HepG2 (cell line): ENCODE data around the gene DCAF7. TPM values are rescaled to one million over a fixed set of nuclear protein-coding genes. Genes with fewer than 3 reads are reported as not detected.

Source experiments
- ISL2 ChIP-seq: sonication (generic); formaldehyde crosslinking; IDR thresholded peaks from 2 replicates; pipeline ENCODE4 v1.5.0; 2020; ENCODE audit warnings: missing genetic modification reagents
- JUN ChIP-seq: sonication (generic); formaldehyde crosslinking; IDR thresholded peaks from 2 replicates; pipeline ENCODE4 v1.4.0; 2020; ENCODE audit warnings: mild to moderate bottlenecking, missing genetic modification reagents
- RBAK ChIP-seq: sonication (generic); formaldehyde crosslinking; IDR thresholded peaks from 2 replicates; pipeline ENCODE4 v1.5.1; 2020; ENCODE audit warnings: mild to moderate bottlenecking, missing genetic modification reagents
- SCMH1 ChIP-seq: sonication (generic); formaldehyde crosslinking; IDR thresholded peaks from 2 replicates; pipeline ENCODE4 v1.9.0; 2021; ENCODE audit warnings: missing genetic modification reagents, mild to moderate bottlenecking, borderline replicate concordance
- SMYD3 ChIP-seq: sonication (generic); formaldehyde crosslinking; IDR thresholded peaks from 2 replicates; pipeline ENCODE4 v1.8.1; 2023; ENCODE audit warnings: mild to moderate bottlenecking, missing genetic modification reagents
- TCF12 ChIP-seq, 2 experiments: fragments of 450-650 bp in 1 of 2; sonication (generic) in 1 of 2; formaldehyde crosslinking in 1 of 2; IDR thresholded peaks; 2 replicates each; pipeline versions ENCODE4 v1.6.1 to v1.8.0; 2017 to 2022; ENCODE audit warnings: antibody characterized with exemption in 1 of 2, mild to moderate bottlenecking in 1 of 2, missing genetic modification reagents in 1 of 2, moderate library complexity in 1 of 2
- TSC22D2 ChIP-seq: sonication (generic); formaldehyde crosslinking; IDR thresholded peaks from 2 replicates; pipeline ENCODE4 v1.5.1; 2020; ENCODE audit warnings: missing genetic modification reagents, mild to moderate bottlenecking, borderline replicate concordance
- ZNF329 ChIP-seq: sonication (generic); formaldehyde crosslinking; IDR thresholded peaks from 2 replicates; pipeline ENCODE4 v1.9.0; 2021; ENCODE audit warnings: low read depth, mild to moderate bottlenecking, missing genetic modification reagents
- ZNF331 ChIP-seq: sonication (generic); formaldehyde crosslinking; IDR thresholded peaks from 2 replicates; pipeline ENCODE4 v1.4.0; 2020; ENCODE audit warnings: missing genetic modification reagents
- ZNF790 ChIP-seq: sonication (generic); formaldehyde crosslinking; IDR thresholded peaks from 2 replicates; pipeline ENCODE4 v1.8.0; 2022; ENCODE audit warnings: missing genetic modification reagents, mild to moderate bottlenecking, borderline replicate concordance
- ZSCAN29 ChIP-seq: sonication (generic); formaldehyde crosslinking; conservative IDR thresholded peaks from 2 replicates; pipeline ENCODE4 v1.4.0; 2020; ENCODE audit warnings: mild to moderate bottlenecking, missing genetic modification reagents
- ZSCAN30 ChIP-seq: sonication (generic); formaldehyde crosslinking; IDR thresholded peaks from 2 replicates; pipeline ENCODE4 v1.5.0; 2020; ENCODE audit warnings: mild to moderate bottlenecking, missing genetic modification reagents
- polyA plus RNA-seq, 8 experiments: library from polyadenylated mRNA; depleted of rRNA in 3 of 8; stranded (reverse) in 7 of 8; unstranded in 1 of 8; fragments of >200 nt; fragmentation: Illumina TruSeq in 4 of 8; extraction: Trizol in 4 of 8; gene quantifications; 2 replicates each; pipeline versions ENCODE4 v1.2.1 to v1.2.3, GENCODE V29; 2011 to 2016; ENCODE audit warnings: low read depth in 4 of 8, missing spikeins in 1 of 8, mixed read lengths in 1 of 8; ENCODE audit not compliant: insufficient read depth in 1 of 8
- total RNA-seq, 5 experiments: library from RNA; depleted of rRNA; stranded (reverse); fragments of >200 nt; fragmentation: Illumina TruSeq; extraction: Trizol; gene quantifications; 2 replicates each; pipeline ENCODE4 v1.2.3, GENCODE V29; 2016; ENCODE audit warnings: low read depth in 1 of 5
- TF ChIP-seq, protein P1 (sequence below): sonication (generic); formaldehyde crosslinking; IDR thresholded peaks from 2 replicates; pipeline ENCODE4 v1.8.0; 2023; ENCODE audit warnings: mild to moderate bottlenecking, missing genetic modification reagents
- TF ChIP-seq, protein P2 (sequence below): IDR thresholded peaks from 2 replicates; pipeline ENCODE4 v1.6.1; 2012; ENCODE audit warnings: low read length, improper control_type of control experiment
- TF ChIP-seq, protein P3 (sequence below): sonication (generic); formaldehyde crosslinking; IDR thresholded peaks from 2 replicates; pipeline ENCODE4 v1.5.1; 2020; ENCODE audit warnings: missing genetic modification reagents, mild to moderate bottlenecking, borderline replicate concordance
- TF ChIP-seq, protein P4 (sequence below), 2 experiments: sonication (generic) in 1 of 2; formaldehyde crosslinking in 1 of 2; IDR thresholded peaks; 2 replicates each; pipeline versions ENCODE4 v1.4.0 to v1.6.1; 2016 to 2020; ENCODE audit warnings: borderline replicate concordance in 1 of 2, low read depth in 1 of 2, mild to moderate bottlenecking in 1 of 2, missing genetic modification reagents in 1 of 2

DCAF7 gene
- total and polyA plus RNA-seq, 2 of the 13 experiments (the other 11 are each of a cell fraction or from before 2014, with no cell fraction given) = 55.2 to 73.4 TPM

DNA sequence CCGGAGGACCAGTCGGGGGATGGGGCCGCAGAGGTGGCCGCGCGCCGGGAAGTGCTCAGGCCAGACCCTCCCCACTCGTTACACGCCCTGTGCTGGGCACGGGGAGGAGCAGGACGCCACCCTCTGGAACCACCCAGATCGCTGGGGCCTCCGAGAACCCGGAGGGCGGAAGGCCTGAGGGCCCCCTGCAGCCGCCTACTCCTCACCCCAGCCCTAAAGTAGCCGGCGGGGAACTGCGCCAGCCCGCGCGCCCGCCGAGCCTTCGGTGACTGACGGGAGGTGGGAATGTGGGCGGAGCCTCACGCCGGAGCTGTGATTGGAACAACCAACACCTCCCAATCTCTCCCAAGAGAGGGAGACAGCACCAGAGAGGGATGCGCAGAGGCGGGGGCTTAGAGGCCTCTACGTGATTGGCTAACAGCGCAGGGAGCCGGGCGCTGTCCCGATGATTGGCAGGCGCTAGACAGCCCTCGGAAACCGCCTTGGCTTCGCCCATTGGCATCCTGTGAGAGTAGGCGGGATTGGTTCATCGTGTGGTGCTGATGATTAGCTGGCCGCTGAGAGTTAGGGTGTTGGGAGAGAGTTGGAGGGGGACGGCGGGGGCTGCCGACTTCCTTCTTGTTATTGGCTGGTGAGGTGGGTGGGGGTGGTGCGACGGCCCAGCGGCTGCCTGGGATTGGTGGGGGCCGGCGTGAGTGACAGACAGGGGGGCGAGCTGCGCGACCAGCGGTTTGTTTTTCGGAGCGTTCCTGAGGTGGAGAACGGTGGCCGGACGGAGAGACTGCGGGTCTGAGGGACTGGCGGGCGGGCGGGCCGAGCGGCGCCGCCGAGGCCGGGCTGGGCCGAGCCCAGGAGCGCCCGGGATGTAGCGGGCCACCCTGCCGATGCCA lies 71.7 kb downstream of the DCAF7 start, which contains the start of gene MAP3K3 (continued):
- TF ChIP-seq SCMH1 (CRISPR knock-in tag) (no peak), ZSCAN29 (CRISPR knock-in tag) (peak; percentile 87), ZNF331 (CRISPR knock-in tag) (no peak), ZNF329 (CRISPR knock-in tag) (no peak), ISL2 (CRISPR knock-in tag) (no peak), TSC22D2 (peak; percentile 68; the same call in 1 of the 2 replicates), JUN (CRISPR knock-in tag) (no peak; the same call in 1 of the 2 replicates), ZSCAN30 (CRISPR knock-in tag) (no peak), TCF12 (IDR thresholded peaks at IDR 0.05) (no peak), TCF12 (CRISPR knock-in tag; IDR thresholded peaks at IDR 0.05) (0 out of 2 replicates have a peak, but pooled peaks have one; percentile 62), ZNF790 (CRISPR knock-in tag) (no peak), SMYD3 (CRISPR knock-in tag) (no peak), RBAK (CRISPR knock-in tag) (no peak)
- TF ChIP-seq, protein P1, sequence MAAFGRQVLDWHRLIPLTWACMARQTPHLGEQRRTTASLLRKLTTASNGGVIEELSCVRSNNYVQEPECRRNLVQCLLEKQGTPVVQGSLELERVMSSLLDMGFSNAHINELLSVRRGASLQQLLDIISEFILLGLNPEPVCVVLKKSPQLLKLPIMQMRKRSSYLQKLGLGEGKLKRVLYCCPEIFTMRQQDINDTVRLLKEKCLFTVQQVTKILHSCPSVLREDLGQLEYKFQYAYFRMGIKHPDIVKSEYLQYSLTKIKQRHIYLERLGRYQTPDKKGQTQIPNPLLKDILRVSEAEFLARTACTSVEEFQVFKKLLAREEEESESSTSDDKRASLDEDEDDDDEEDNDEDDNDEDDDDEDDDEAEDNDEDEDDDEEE (CRISPR knock-in tag) = peak; percentile 84; the same call in 1 of the 2 replicates
- TF ChIP-seq, protein P2, sequence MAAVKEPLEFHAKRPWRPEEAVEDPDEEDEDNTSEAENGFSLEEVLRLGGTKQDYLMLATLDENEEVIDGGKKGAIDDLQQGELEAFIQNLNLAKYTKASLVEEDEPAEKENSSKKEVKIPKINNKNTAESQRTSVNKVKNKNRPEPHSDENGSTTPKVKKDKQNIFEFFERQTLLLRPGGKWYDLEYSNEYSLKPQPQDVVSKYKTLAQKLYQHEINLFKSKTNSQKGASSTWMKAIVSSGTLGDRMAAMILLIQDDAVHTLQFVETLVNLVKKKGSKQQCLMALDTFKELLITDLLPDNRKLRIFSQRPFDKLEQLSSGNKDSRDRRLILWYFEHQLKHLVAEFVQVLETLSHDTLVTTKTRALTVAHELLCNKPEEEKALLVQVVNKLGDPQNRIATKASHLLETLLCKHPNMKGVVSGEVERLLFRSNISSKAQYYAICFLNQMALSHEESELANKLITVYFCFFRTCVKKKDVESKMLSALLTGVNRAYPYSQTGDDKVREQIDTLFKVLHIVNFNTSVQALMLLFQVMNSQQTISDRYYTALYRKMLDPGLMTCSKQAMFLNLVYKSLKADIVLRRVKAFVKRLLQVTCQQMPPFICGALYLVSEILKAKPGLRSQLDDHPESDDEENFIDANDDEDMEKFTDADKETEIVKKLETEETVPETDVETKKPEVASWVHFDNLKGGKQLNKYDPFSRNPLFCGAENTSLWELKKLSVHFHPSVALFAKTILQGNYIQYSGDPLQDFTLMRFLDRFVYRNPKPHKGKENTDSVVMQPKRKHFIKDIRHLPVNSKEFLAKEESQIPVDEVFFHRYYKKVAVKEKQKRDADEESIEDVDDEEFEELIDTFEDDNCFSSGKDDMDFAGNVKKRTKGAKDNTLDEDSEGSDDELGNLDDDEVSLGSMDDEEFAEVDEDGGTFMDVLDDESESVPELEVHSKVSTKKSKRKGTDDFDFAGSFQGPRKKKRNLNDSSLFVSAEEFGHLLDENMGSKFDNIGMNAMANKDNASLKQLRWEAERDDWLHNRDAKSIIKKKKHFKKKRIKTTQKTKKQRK = no peak; the same call in 1 of the 2 replicates
- TF ChIP-seq, protein P3, sequence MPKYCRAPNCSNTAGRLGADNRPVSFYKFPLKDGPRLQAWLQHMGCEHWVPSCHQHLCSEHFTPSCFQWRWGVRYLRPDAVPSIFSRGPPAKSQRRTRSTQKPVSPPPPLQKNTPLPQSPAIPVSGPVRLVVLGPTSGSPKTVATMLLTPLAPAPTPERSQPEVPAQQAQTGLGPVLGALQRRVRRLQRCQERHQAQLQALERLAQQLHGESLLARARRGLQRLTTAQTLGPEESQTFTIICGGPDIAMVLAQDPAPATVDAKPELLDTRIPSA (CRISPR knock-in tag) = no peak
- TF ChIP-seq, protein P4, sequence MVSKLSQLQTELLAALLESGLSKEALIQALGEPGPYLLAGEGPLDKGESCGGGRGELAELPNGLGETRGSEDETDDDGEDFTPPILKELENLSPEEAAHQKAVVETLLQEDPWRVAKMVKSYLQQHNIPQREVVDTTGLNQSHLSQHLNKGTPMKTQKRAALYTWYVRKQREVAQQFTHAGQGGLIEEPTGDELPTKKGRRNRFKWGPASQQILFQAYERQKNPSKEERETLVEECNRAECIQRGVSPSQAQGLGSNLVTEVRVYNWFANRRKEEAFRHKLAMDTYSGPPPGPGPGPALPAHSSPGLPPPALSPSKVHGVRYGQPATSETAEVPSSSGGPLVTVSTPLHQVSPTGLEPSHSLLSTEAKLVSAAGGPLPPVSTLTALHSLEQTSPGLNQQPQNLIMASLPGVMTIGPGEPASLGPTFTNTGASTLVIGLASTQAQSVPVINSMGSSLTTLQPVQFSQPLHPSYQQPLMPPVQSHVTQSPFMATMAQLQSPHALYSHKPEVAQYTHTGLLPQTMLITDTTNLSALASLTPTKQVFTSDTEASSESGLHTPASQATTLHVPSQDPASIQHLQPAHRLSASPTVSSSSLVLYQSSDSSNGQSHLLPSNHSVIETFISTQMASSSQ (IDR thresholded peaks at IDR 0.05; ENCODE audit: low read depth) = 0 out of 2 replicates have a peak, but pooled peaks have one; percentile 22
- TF ChIP-seq, protein P4 (CRISPR knock-in tag; IDR thresholded peaks at IDR 0.05; ENCODE audit: borderline replicate concordance) = peak; percentile 78; the same call in 1 of the 2 replicates
